AG04450 (cell line): Measurements from ENCODE around the gene OGDH. TPM values are rescaled to one million over a fixed set of nuclear protein-coding genes. Genes with fewer than 3 reads are reported as not detected.

Experiments used
- CTCF ChIA-PET: fragments of 300-600, 350-600 bp; formaldehyde crosslinking; extraction: SDS; loops from one replicate; lab custom pipeline; 2022; ENCODE audit warnings: antibody characterized with exemption, inconsistent platforms; lab: Charles Lee
- POLR2A ChIA-PET: fragments of 350-600 bp; formaldehyde crosslinking; extraction: SDS; loops from one replicate; lab custom pipeline; 2021; ENCODE audit warnings: antibody characterized with exemption, inconsistent platforms; lab: Yijun Ruan, JAX
- DNase-seq: peaks from one replicate; pipeline ENCODE4 v3.0.0-alpha.2; 2011; ENCODE audit warnings: low read depth, low spot score
- H3K27ac ChIP-seq: one replicate; pipeline ENCODE4 v1.5.1; 2012; ENCODE audit warnings: low read depth, low read length, control low read depth
- H3K27me3 ChIP-seq: one replicate; pipeline ENCODE4 v1.6.0; 2012; ENCODE audit warnings: low read length; ENCODE audit not compliant: control insufficient read depth, insufficient read depth
- H3K4me3 ChIP-seq: 2 replicates; pipeline ENCODE4 v1.5.1; 2011; ENCODE audit warnings: mild to moderate bottlenecking, low read depth, low read length, control low read depth
- H3K9me3 ChIP-seq: 2 replicates; pipeline ENCODE4 v1.5.1; 2012; ENCODE audit warnings: low read length; ENCODE audit not compliant: control insufficient read depth, insufficient read depth
- CTCF ChIP-seq: IDR thresholded peaks from 2 replicates; pipeline ENCODE4 v1.5.1; 2011; ENCODE audit warnings: low read depth, low read length, control low read depth, inconsistent platforms
- polyA plus RNA-seq: library from polyadenylated mRNA; depleted of rRNA; stranded (reverse); fragments of >200 nt; gene quantifications from 2 replicates; pipeline ENCODE4 v1.2.3, GENCODE V29; 2011

Gene OGDH
- polyA plus RNA-seq, 1 experiment: 35.8 TPM

DNA sequence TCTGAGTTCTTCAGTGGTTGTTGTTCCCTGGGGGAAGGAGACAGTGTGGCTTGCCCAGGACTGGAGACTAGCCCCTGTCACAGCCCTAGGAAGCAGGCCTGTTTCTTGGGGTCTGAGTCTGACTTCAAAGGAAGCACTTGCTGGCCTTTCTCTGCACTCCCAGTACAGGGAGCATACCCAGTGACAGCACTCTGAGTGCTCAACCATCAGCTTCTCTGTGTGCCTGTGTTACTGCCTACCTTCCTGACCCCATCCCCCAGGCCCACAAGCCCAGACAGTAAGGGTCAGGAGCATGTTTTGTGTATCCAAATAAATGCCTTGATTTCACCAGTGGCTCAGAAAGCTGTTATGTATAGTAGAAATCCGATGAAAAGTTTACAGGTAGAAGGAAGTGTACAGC, 48.9 kb downstream of the OGDH start:
- ChIA-PET CTCF (no interaction called here), POLR2A (no interaction called here)
- Histone ChIP-seq H3K27ac (no peak overlapping the region), H3K9me3 (no peaks in the 10 kb centered on the region; the same call in 1 of the 2 replicates), H3K4me3 (no peak overlapping the region), H3K27me3 (no peaks in the 10 kb centered on the region)
- DNase-seq: no peak
- no peak for TF ChIP-seq CTCF

DNA sequence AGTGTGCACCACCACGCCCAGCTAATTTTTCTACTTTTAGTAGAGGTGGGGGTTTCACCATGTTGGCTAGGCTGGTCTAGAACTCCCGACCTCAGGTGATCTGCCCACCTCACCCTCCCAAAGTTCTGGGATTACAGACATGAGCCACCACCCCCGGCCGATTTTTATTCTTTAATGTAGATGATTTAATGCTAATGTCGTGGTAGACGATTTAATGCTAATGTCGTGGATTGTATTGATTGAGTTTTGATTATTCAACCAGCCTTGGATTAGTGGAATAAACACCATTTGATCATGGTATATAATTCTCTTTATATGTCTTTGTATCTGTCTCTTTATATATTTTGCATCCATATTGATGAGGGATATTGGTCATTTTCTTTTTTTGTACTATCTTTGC, 52.6 kb downstream of the OGDH start:
- TF ChIP-seq CTCF: no peak
- peaks cover 7% of the 10 kb centered on the region for H3K9me3 ChIP-seq
- POLR2A ChIA-PET: no interaction called here
- CTCF ChIA-PET: no interaction called here
- no peak overlapping the region for H3K27ac ChIP-seq
- H3K4me3 ChIP-seq: no peak overlapping the region
- H3K27me3 ChIP-seq: no peaks in the 10 kb centered on the region
- no peak for DNase-seq

GRCh38 chr7:44661233-44661632, 54.8 kb downstream of the OGDH start:
- no peak for DNase-seq
- Histone ChIP-seq H3K27ac (no peak overlapping the region), H3K4me3 (no peak overlapping the region), H3K9me3 (peaks cover 7% of the 10 kb centered on the region), H3K27me3 (no peaks in the 10 kb centered on the region)
- CTCF ChIA-PET: no interaction called here
- POLR2A ChIA-PET: no interaction called here
- TF ChIP-seq CTCF: no peak

GRCh38 chr7:44664780-44665461, 58.5 kb downstream of the OGDH start:
- ChIA-PET CTCF (no interaction called here), POLR2A (no interaction called here)
- Histone ChIP-seq H3K27ac (no peak overlapping the region), H3K9me3 (peaks cover 7% of the 10 kb centered on the region), H3K4me3 (no peak overlapping the region), H3K27me3 (no peaks in the 10 kb centered on the region)
- no peak for TF ChIP-seq CTCF
- no peak for DNase-seq

DNA sequence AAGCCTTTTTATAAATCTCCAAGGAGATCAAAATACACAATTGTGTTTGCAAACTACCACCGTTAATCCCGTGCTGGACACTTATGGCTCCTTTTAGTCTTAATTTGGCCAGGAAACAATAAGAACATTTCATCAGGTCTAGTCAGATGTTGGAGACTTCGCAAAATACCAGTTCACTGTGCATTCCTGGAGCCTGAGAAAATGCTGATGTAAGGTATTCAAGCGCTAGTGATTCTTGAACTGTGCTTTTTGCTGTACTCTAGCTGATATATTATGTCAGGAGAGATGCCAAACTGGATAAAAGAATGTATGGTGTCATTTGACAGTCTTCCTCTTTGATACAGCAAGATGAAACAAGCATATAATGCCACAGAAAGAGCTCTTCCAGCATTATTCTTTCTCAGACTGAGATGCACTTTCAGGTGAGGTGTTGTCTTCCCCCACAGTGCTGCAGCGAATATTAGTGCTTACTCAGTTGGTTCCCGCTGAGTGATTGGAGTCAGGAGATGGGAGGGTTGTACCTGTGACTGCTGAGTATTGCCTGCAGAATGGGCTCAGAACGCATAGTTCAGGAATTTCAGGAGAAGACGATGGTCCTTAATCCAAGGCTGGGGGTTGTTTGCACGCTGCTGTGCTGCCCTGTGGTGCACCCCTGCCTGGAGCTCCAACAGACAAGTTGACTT, 59.2 kb downstream of the OGDH start:
- ChIA-PET POLR2A (interaction anchor here (0.6 kb wide), 1 partner anchor 56 kb away, joined by 4 read pairs; no protein-coding TSS in a partner anchor), CTCF (no interaction called here)
- peaks cover 4% of the 10 kb centered on the region for H3K9me3 ChIP-seq
- peak; percentile 27 for DNase-seq
- H3K27ac ChIP-seq: no peak overlapping the region
- no peak overlapping the region for H3K4me3 ChIP-seq
- no peak for TF ChIP-seq CTCF
- H3K27me3 ChIP-seq: no peaks in the 10 kb centered on the region
